Esophagus muscularis mucosa (tissue), 4 donors: Measurements from ENCODE around the gene AASDH. TPM values are rescaled to one million over a fixed set of nuclear protein-coding genes. Genes with fewer than 3 reads are reported as not detected.

Experiments
- DNase-seq: peaks from one replicate; pipeline ENCODE4 v3.0.0-alpha.2; 2017; ENCODE audit errors: extremely low spot score
- H3K27ac ChIP-seq, 4 donors: fragments of 200-600 bp; sonication (generic); replicated peaks in 1 of 4; 1 replicate in 3 of 4; 2 replicates in 1 of 4; pipeline ENCODE4 v1.5.1; 2016 to 2019; ENCODE audit warnings: mild to moderate bottlenecking in 1 of 4
- H3K27me3 ChIP-seq, 4 donors: fragments of 200-600 bp; sonication (generic); one replicate each; pipeline versions ENCODE4 v1.5.1 to v1.6.0; 2016 to 2019
- H3K36me3 ChIP-seq, 4 donors: fragments of 200-600 bp; sonication (generic); one replicate each; pipeline ENCODE4 v1.5.1; 2016 to 2019
- H3K4me1 ChIP-seq, 4 donors: fragments of 200-600 bp; sonication (generic); one replicate each; pipeline ENCODE4 v1.5.1; 2016 to 2019
- H3K4me3 ChIP-seq, 4 donors: fragments of 200-600 bp; sonication (generic); 1 replicate in 2 of 4; 2 replicates in 2 of 4; pipeline ENCODE4 v1.5.1; 2016 to 2019; ENCODE audit warnings: mild to moderate bottlenecking in 4 of 4, moderate library complexity in 1 of 4
- H3K9me3 ChIP-seq, 4 donors: fragments of 200-600 bp; sonication (generic); 1 replicate in 3 of 4; 2 replicates in 1 of 4; pipeline ENCODE4 v1.5.1; 2016 to 2019
- CTCF ChIP-seq, 3 experiments: fragments of 200-600 bp in 2 of 3; fragments of 450-650 bp in 1 of 3; sonication (generic) in 2 of 3; IDR thresholded peaks; one replicate each; pipeline ENCODE4 v1.5.1; 2017 to 2019; ENCODE audit warnings: antibody characterized with exemption in 3 of 3, mild to moderate bottlenecking in 2 of 3, moderate library complexity in 1 of 3
- EP300 ChIP-seq: sonication (generic); formaldehyde crosslinking; IDR thresholded peaks from one replicate; pipeline ENCODE4 v1.6.1; 2017; ENCODE audit warnings: antibody characterized with exemption
- POLR2A ChIP-seq: fragments of 450-650 bp; IDR thresholded peaks from one replicate; pipeline ENCODE4 v1.6.1; 2017; ENCODE audit warnings: antibody characterized with exemption, moderate library complexity, mild to moderate bottlenecking, low read depth
- POLR2AphosphoS5 ChIP-seq, 2 donors: sonication (generic); formaldehyde crosslinking; IDR thresholded peaks; one replicate each; pipeline ENCODE4 v1.6.1; 2017; ENCODE audit warnings: antibody characterized with exemption in 2 of 2
- WGBS: methylation state at CpG from one replicate; pipeline ENCODE4 v1.1.5; 2018; 5-methylcytosine and 5-hydroxymethylcytosine counted together
- intact Hi-C: fragments of 100-400 bp; cut with DNase I; formaldehyde crosslinking; loops from one replicate; pipeline ENCODE4 v1.15.1; 2023
- total RNA-seq, 4 donors: library from RNA; depleted of rRNA; stranded (reverse); fragments of >200 nt; gene quantifications; one replicate each; pipeline versions ENCODE4 v1.1.0 to v1.2.1, GENCODE V29; 2016

AASDH gene
- total RNA-seq, 4 donors from 2014 or later: 5.2 to 9.3 (median 6.3) TPM

GRCh38 chr4:56433280-56433679 is 46.0 kb upstream of the AASDH start:
- no peak overlapping the region for H3K4me3 ChIP-seq
- intact Hi-C loops: no loop called here
- H3K4me1 ChIP-seq: peaks cover 4 to 29% (median 23%) of the 10 kb centered on the region in 4 donors
- H3K36me3 ChIP-seq: no peaks in the 10 kb centered on the region
- H3K27me3 ChIP-seq: no peaks in the 10 kb centered on the region
- no peaks in the 10 kb centered on the region for H3K9me3 ChIP-seq
- TF ChIP-seq CTCF (IDR thresholded peaks at IDR 0.05): no peak
- TF ChIP-seq POLR2A: no peak
- TF ChIP-seq EP300: no peak
- no peak for TF ChIP-seq POLR2AphosphoS5 (IDR thresholded peaks at IDR 0.05)
- no peak overlapping the region for H3K27ac ChIP-seq
- no peak for DNase-seq

- H3K4me3 ChIP-seq: no peak overlapping the region
- intact Hi-C loops: no loop called here
- H3K27ac ChIP-seq: no peak overlapping the region
- no peaks in the 10 kb centered on the region for H3K9me3 ChIP-seq
- 94% methylated on average over 2 of the region's 2 CpGs for WGBS
- DNase-seq: no peak
- no peaks in the 10 kb centered on the region for H3K27me3 ChIP-seq
- H3K4me1 ChIP-seq: peaks cover 0 to 12% (median 8%) of the 10 kb centered on the region in 4 donors
- TF ChIP-seq EP300: no peak
- no peaks in the 10 kb centered on the region for H3K36me3 ChIP-seq
Measured at GRCh38 chr4:56430203-56430602, 42.9 kb upstream of the AASDH start.

GRCh38 chr4:56427179-56427578 is 39.9 kb upstream of the AASDH start:
- H3K4me1 ChIP-seq: no peaks in the 10 kb centered on the region
- no peak overlapping the region for H3K4me3 ChIP-seq
- TF ChIP-seq POLR2A (no peak), CTCF (IDR thresholded peaks at IDR 0.05) (no peak), POLR2AphosphoS5 (IDR thresholded peaks at IDR 0.05) (no peak), EP300 (no peak)
- 100% methylated on average over 1 of the region's 1 CpG for WGBS
- H3K9me3 ChIP-seq: no peaks in the 10 kb centered on the region
- no peak overlapping the region for H3K27ac ChIP-seq
- H3K36me3 ChIP-seq: no peaks in the 10 kb centered on the region
- H3K27me3 ChIP-seq: no peaks in the 10 kb centered on the region
- no peak for DNase-seq
- intact Hi-C loops: loop anchor here (5.0 kb wide), 1 partner anchor 115 kb away; no protein-coding TSS in a partner anchor

DNA sequence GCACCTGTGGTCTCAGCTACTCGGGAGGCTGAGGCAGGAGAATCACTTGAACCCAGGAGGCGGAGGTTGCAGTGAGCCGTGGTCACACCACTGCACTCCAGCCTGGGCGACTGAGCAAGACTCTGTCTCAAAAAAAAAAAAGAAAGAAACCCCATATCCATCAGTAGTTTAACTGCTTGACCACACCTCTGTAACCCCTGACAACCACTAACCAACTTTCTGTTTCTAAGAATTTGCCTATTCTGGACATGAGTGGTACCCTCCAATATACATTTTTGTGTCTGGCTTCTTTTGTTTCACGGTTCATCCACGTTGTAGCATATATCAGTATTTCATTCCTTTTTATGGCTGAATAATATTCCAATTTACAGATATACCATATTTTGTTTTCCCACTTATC is 39.0 kb upstream of the AASDH start:
- no peaks in the 10 kb centered on the region for H3K27me3 ChIP-seq
- WGBS: 92% methylated on average over 6 of the region's 6 CpGs
- H3K4me3 ChIP-seq: no peak overlapping the region
- TF ChIP-seq CTCF (IDR thresholded peaks at IDR 0.05) (no peak), POLR2A (no peak), EP300 (no peak), POLR2AphosphoS5 (IDR thresholded peaks at IDR 0.05) (no peak)
- H3K9me3 ChIP-seq: no peaks in the 10 kb centered on the region
- H3K4me1 ChIP-seq: no peaks in the 10 kb centered on the region
- intact Hi-C loops: loop anchor here (5.0 kb wide), 1 partner anchor 116 kb away; no protein-coding TSS in a partner anchor
- H3K27ac ChIP-seq: no peak overlapping the region
- no peaks in the 10 kb centered on the region for H3K36me3 ChIP-seq
- no peak for DNase-seq

DNA sequence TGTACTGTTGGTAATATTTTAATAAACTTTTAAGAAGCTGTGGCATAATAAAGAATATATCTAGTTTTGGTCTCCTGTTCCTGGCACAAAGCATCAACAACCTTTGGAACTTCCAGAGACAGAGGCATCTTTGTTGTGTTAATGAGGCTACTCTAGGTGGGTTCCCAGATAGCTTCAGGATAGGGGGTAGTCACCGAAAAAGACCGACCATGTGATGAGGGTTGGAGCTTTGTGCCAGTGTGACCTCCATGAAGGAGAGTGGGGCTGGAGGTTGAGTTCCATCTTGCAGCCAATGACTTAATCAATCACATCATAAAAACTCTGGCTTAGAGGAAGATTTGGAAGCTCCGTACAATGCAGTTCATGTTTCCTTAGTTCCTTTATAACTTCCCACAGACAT is 38.2 kb upstream of the AASDH start:
- DNase-seq: no peak
- no peaks in the 10 kb centered on the region for H3K36me3 ChIP-seq
- TF ChIP-seq CTCF (IDR thresholded peaks at IDR 0.05) (no peak), EP300 (no peak), POLR2AphosphoS5 (IDR thresholded peaks at IDR 0.05) (no peak), POLR2A (no peak)
- no peaks in the 10 kb centered on the region for H3K4me1 ChIP-seq
- H3K4me3 ChIP-seq: no peak overlapping the region
- intact Hi-C loops: loop anchor here (2.0 to 5.0 kb wide), 2 partner anchors 117 to 411 kb away; no protein-coding TSS in a partner anchor
- H3K27me3 ChIP-seq: no peaks in the 10 kb centered on the region
- 91% methylated on average over 3 of the region's 3 CpGs for whole genome bisulfite sequencing
- H3K27ac ChIP-seq: no peak overlapping the region
- H3K9me3 ChIP-seq: no peaks in the 10 kb centered on the region
